NCI-H1694 treated with DMSO at 0.1 percent for 48 hours (cell line): ENCODE measurements around the gene KCNK2.

ENCODE experiments used
- DNase-seq: peaks from one replicate; lab custom pipeline; 2025; lab: John Stamatoyannopoulos, UW

Gene KCNK2

DNA sequence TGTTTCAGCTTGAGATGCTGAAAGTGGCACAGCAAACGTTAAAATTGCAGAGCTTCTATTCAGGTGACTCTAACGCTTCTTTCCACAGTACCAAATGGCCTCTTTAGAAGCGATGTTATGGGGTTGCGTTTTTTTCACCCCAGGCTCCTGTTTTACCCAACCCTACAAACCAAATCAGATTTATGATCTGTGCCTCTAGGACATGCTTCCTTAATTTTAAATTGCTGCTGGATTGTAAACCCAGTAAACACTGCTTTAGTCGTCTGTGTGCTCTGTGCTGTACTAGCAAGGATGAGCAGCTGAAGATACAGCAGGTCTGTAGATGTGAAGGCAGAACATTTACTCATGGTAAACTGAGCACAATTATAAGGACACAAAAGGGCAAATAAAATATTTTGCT lies 13.0 kb downstream of the KCNK2 start:
- no peak for DNase-seq

DNA sequence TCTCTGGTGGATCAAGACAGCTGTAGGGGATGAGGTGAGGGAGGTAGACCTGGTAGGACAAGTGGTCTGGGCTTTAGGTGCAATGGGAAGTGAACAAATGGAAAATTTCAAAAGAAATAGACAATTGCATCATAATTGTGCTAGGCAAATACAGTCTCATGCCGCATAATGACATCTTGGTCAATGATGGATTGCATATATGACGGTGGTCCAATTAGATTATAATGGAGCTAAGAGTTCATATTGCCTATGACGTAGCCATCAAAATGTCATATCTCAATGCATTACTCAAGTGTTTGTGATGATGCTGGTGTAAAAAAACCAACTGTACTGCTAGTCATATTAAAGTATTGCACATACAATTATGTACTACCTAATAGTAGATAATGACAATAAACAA lies 19.0 kb downstream of the KCNK2 start:
- no peak for DNase-seq

DNA sequence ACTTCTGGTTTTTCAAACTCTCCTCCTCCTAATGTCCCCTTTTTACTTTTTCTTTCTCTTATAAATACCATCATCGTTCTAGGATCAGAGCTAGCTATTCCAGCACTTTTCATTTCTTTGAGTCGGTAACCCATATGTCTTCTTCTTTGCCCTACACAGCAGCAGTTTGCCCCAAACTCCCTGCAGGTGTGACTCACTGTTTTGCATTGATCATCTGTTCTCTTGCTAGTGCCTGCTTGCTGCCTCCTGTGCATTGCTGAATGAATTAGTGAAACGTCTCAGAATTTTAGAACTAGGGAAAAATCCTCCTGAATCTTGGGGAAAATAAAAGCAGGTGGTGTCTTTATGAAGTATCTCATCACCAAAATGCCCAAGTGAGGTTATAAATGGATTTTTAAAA lies 21.7 kb downstream of the KCNK2 start:
- DNase-seq, result peak; percentile 40

DNA sequence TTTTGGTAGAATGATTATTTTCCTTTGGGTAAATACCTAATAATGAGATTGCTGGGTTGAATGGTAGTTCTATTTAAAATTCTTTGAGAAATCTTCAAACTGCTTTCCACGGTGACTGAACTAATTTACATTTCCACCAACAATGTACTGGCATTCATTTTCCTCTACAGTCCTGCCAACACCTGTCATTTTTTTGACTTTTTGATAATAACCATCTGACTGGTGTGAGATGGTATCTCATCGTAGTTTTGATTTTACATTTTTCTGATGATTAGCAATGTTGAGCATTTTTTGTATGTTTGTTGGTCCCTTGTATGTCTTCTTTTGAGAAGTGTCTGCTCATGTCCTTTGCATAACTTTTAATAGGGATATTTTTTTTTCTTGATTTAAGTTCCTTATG lies 23.5 kb downstream of the KCNK2 start:
- no peak for DNase-seq

DNA sequence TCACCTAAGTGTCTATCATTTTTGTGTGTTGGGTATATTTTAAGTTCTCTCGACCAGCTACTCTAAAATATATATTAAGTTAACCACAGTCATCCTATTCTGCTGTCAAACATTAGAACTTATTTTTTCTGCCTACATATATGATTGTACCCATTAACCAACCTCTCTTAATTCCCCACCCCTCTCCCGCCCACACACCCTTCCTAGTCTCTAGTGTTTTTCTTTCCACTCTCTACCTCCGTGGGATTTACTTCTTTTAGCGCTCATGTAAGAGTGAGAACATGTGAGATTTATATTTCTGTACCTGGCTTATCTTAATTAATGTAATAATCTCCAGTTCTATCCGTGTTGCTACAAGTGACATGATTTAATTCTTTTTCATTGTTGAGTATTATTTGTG lies 26.6 kb downstream of the KCNK2 start:
- no peak for DNase-seq

DNA sequence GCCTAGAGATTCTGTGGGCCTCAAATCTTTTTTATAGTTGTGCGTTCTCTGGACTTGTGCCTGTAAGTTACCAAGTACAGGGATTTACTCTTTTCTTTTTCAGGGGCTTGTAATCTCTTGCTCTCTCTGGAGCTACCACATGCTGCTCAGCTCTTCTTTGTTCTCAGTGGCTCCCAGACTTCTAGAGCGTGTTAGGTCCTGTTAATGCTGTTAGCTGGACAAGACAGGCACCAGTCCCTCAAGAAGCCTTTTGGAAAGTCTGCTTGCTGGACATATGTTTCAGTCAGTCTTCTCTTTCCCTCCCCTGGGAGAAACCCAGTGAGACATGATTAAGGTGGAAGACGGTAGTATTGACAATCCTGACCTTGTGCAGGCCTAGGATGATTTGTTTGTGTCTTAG lies 29.4 kb downstream of the KCNK2 start:
- DNase-seq, result no peak

DNA sequence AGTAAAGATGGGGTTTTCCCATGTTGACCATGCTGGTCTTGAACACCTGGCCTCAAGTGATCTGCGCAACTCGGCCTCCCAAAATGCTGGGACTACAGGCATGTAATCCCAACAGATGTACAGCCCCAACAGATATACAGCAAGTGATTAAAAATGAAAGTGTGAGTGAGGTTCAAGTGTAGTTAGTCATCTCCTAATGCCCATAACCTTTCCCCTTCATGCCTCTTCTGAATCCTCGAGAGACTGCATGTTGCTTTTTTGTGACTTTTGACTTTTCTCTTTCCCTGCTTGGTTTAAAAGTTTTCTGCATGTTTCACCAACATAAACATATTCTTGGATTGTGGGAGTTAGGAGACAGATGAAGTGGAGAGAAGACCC lies 31.2 kb downstream of the KCNK2 start:
- no peak for DNase-seq

DNA sequence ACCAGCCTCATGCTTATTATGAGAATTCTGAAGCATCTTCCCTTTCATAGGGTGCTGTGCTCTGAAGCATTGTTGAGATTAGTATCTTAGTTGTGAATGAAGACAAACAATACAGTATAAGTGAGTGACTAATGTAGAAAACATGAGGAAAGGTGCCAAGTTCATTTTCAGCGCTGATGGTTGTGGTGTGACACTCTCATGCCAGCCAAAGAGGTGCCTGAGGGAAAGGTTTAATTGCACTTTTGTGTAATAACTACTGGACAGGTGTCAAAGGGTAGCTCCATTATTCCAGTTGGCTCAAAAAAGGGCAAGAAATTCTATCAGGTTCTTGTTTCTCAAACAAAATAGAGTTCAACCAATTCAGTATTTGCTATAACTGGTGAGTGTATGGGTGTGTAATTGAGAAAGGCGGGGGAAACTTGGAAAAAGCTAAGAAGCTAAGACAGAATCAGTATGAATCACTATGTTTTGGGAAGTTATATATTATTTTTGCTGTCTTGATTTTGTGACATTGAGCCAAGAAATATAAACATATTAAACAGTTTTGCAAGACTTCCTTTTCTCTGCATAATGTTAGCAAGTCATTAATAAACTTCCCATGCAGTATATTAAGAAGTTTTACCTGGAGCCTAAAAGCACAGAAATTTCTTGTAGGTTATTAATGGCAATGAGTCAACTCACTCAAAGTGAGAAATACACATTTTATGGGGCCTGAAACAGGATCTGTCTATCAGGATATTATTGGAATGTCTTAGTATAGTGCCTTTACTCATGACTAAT lies 31.8 kb downstream of the KCNK2 start:
- no peak for DNase-seq

DNA sequence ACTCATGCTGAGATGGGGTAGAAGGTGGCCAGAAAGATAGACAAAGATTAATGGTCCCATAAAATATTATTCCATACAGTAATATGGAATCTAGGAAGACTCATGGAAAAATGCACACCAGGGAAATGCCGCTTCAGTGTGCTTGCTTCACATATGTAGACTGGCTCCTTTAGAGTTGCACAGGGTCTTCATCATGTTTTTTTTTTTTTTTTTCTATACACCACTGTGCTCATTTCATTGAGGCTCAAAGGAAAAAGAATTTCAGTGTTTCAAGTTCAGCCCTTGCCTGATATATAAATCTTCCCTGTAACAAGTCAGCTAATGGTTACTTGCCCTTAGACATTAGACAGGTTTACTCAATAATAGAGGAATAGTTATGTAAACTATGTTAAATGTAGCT lies 33.2 kb downstream of the KCNK2 start:
- no peak for DNase-seq

DNA sequence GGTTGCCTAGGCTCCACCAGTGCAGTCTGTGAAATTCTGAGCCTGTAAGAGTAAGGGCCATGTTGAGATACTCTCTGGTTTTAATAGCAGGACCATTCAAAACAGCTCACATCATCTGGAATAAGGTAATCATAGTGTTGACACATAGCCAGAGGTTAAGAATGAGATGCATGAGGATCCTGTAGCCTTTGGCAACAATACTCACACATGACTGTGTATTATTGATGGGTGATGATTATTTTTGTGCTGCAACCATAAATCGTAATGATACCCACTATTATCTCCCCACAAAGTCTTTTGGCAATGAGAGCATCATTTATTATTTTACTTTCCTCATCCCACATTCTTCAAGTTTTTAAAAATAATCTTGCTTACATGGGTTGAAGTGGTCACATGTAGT lies 35.5 kb downstream of the KCNK2 start:
- DNase-seq, result no peak

DNA sequence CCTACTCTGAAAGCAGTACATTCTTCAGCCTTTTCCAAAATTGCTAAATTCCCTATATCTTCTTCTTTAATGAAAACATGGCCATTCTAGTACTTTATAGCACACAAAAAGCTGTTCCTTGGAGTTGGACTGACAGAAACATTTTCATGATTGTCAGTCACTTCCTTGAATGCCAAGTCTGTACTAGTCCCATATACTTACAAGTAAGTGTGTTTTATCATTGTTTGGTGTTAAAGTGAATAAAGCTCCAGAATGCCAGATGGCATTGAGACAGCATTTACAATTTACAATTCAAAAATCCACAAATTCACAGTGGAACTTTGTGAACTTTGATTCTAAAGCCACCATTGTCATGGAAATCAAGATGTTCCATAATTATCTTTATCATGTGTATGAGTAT lies 36.5 kb downstream of the KCNK2 start:
- no peak for DNase-seq

DNA sequence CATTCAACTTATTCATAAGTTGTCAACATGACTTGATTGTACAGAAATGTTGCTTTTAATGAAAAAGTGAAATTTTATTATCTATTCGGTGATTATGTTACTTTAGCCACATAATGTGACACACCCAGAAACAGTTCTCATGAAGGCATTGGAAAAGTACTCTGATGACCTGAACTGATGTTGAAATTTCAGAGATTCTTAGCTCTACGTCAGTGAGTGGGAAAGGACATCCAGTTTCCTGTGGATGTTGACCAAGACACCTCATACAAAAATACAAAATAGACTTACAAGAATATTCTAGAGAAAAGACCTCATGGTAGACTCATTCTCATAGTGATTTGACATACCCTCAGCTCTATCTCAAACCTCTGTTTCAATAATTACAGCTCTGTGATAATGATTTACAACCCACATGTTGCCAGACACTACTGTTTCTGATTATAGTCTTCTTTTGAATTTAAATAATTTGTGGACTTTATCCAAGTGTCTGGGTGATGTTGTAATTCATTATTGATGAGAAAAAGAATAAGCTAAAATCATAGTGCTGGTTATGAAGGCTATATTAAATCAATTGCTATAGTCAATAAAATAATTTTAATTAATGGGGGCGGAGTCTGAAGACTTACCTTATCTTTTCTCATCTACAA lies 37.3 kb downstream of the KCNK2 start:
- no peak for DNase-seq

DNA sequence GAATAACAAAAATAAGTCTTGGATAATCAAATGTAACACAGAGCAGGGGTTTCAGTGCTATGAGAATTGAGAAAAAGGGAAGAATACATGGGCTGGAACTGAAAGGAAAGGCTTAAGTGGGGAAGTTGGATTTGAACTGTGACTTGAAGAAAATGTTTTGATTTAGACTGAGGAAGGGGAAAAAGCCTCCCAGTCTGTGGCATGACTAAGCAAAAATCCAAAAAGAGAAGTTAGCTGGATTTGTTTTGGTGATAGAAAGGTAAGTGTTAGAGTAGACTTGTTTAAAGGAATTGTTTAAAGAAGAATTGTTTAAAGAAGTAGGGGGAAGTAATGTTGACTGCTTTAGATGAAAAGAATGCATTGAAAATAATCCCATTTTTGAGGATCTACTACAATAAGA lies 46.0 kb downstream of the KCNK2 start:
- DNase-seq, result no peak

DNA sequence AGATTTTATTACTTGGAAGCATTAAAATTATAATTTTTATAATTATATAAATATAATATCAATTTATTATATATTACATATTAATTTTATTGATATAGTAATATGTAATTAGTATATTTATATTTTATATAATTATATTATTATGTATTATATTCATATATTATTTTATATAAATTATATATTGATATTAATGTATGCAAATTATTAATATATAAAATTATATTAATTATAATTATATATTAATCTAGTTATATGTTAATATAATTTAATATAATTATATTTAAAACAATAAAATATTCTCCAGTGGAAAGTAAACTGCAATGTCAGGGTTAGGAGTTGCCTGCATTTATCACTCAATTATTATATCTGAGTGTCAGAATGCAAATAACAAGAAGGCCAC lies 48.8 kb downstream of the KCNK2 start:
- DNase-seq, result no peak

DNA sequence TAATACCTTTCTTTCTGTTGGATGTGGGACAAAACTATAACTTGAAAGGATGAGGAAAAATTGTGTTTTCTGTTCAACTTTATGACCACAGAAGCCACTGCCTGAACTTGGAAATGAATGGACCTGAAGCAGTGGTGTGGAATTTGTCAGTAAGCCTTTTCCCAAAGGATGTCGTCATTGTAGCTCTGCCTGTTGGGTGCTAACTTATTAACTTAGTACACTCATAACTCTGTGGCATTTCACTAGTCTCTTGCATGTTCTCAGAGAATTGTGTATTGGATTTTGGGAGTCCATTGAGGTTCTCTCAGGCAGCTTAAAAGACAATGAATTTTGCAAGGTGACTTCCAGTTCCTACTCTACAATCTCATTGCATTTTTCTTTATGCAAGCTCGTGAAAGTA lies 49.6 kb downstream of the KCNK2 start:
- DNase-seq, result no peak

DNA sequence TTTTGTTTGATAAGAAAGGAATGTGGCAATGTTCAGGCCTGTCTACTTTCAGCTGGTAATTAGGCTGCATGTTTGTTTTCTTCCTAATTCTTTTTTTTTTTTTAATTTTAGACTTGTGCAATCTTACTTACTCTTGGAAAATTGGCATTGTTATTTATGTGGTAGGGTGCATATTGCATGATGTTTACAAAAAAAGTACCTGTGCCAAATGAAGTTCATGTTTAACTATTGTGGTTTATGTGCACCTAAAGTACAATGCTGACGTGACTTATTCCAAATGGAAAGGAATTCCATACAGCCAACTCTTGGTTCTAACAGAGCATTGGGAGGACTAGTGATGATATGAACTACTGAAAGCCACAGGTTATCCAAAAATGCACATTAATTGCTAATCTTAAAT lies 51.0 kb downstream of the KCNK2 start:
- DNase-seq, result no peak

DNA sequence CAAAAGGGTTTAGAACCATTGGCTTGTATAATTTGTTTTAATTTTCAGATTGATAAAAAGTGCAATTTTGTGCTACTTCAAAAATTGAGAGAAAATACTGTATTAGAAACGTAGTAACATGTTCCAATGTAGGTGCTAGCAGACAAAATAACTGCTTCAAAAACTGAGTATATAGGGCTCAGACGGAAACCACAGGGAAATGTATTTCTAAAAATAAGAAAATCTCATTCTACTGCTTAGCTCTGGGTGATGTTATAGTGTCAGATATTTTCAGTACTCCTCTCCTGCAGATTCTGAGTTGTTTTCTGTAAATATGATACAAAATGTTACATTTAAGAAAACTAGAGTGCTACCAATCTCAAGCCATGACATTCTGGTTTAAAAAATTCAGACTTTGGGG lies 55.4 kb downstream of the KCNK2 start:
- DNase-seq, result no peak

DNA sequence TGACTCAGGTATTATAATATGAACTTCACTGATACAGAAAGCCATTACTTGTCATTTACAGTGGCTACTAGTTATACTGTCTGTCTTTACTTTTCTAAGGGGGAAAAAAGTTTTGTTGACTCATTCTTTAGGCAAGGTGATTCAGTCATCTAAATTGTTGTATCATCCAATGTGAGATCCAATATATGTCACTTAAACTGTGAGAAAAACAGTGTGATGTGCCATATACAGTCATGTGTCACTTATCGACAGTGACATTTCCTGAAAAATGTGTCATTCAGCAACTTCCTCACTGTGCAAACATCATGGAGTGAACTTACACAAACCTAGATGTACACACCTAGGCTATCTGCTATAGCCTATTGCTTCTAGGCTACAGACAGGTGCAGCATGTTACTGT lies 57.6 kb downstream of the KCNK2 start:
- DNase-seq, result no peak

DNA sequence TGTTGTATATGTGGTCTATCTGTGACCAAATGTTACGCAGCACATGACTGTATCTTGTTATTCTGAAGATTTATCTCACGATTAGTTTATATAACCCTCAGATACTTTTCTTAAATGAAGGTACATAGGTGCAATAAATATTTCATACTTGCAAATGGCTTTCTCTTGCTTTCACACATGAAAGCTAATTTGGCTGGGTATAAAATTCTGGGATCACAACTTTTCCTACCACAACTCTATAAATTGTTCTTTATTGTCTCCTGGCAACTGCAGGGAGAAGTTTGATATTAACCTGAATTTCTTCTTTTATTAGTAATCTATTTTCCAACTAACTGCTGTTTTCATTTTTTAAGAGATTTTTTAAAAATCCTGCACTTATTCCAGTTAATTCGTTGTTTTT lies 58.9 kb downstream of the KCNK2 start:
- DNase-seq, result no peak

DNA sequence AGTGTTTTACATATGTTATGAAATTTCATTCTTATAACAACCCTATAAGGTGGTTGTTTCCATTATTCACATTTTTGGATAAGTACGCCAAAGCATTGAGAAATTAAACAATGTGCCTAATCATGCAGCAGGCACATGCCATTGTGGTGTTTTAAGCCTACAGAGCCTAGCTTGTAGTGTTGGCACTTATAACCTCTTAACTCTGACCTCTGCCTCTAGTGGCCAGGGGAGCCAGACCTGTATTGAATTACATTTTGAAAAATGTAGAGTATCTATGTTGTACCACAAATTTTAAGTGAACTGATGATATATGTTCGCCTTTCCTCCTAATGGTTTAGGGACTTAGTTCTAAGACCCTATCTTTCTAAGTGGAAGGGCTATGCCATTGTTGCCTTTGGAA lies 61.0 kb downstream of the KCNK2 start:
- DNase-seq, result no peak

DNA sequence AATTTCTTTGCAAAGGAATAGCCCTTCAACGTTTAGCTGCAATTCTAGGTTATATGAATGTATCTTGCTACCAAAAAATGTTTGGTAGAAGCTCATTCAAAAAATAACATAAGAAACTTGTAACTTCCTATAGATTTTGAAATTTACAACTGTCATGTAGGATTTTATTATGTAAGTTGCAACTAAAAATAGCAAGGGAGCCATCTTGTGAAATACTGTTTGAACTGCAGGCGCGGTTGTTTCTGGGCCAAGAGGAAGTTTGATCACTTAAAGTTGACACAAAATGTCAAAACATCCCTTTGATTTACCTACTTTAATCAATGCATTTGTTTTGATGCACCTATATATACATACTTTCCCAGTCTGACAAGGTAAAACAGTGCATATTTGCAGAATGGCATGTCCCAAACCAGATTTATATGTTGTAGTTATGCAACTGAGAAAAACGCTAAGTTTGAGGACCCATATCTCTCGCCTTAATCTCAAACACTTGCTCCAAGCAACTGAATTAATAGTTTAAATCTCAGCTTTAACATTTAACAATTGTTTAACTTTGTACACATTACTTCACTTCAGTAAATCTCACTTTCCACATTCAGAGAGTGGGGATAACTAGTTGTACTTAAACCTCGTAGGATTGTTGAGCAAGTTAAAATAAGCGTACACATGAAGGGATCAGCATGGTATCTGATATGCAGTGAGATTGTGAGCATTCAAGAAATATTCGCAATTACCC lies 63.9 kb downstream of the KCNK2 start:
- DNase-seq, result peak; percentile 1

DNA sequence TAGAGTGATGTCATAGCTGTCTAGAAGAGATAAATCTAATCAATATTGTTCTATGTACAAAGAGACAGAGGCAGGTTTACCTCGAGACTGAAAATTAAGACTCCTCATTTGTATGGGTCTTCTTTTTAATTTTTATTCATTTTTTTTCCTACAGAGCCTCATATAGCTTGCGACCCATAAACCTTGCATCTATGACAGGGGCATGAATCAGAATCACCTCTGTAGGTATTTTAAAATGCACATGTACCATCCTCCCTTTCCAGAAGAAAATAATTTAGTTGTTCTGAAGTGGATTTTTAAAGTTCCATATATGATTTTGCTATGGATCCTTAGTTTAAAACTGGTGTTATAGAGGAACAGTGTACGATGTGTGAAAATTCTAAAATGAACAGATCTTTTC lies 64.5 kb downstream of the KCNK2 start:
- no peak for DNase-seq

DNA sequence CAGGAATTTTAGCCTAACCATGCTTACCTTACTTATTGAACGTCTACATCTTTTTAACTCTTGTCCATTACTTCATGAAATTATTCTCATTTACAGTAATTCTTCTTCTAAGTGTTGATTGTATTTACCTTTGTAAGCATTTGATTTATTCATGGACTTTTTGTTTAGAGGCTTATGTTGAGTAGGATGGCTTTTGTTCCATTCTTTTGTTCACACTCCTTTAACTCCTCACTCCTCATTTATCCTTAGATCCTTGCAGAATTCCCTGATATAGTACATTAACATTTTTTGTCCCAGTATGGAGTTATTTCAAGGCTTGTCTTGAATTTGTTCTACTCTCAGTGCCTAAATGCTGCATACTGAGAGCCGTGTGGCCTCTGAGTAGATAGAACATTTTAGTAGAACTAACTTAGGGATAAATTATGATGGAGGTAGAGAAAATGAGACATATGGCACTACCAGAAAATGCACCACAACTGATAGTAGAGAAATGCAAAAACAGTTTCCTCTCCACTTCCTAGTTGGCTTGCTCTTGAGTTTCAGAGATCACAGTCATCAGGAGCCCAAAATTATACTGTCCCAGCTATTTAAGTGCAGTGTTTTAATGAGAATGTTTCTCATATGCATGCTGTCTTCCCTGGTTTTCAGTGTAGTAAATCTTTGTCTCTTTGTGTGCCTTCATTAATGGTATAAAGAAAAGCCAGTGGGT lies 69.5 kb downstream of the KCNK2 start:
- DNase-seq, result no peak
